Body of pancreas (tissue), 4 donors: ENCODE results near the gene ZNF628.

Source experiments
- POLR2A ChIP-seq, 3 donors: fragments of 450-650 bp; IDR thresholded peaks; one replicate each; pipeline ENCODE4 v1.6.1; 2016; ENCODE audit warnings: antibody characterized with exemption in 3 of 3, mild to moderate bottlenecking in 2 of 3
- TF ChIP-seq, protein P1 (sequence below), 7 experiments: fragments of 450-650 bp in 4 of 7; fragments of 200-600 bp in 3 of 7; sonication (generic) in 3 of 7; IDR thresholded peaks; one replicate each; pipeline ENCODE4 v1.5.1; 2016 to 2019; ENCODE audit warnings: antibody characterized with exemption in 7 of 7

- TF ChIP-seq, protein P1, sequence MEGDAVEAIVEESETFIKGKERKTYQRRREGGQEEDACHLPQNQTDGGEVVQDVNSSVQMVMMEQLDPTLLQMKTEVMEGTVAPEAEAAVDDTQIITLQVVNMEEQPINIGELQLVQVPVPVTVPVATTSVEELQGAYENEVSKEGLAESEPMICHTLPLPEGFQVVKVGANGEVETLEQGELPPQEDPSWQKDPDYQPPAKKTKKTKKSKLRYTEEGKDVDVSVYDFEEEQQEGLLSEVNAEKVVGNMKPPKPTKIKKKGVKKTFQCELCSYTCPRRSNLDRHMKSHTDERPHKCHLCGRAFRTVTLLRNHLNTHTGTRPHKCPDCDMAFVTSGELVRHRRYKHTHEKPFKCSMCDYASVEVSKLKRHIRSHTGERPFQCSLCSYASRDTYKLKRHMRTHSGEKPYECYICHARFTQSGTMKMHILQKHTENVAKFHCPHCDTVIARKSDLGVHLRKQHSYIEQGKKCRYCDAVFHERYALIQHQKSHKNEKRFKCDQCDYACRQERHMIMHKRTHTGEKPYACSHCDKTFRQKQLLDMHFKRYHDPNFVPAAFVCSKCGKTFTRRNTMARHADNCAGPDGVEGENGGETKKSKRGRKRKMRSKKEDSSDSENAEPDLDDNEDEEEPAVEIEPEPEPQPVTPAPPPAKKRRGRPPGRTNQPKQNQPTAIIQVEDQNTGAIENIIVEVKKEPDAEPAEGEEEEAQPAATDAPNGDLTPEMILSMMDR (IDR thresholded peaks at IDR 0.05): no peak
- TF ChIP-seq POLR2A (IDR thresholded peaks at IDR 0.05): no peak
These were observed 12.8 kb upstream of the ZNF628 start for GRCh38 chr19:55463583-55464031.
